IMR-90 (cell line): ENCODE results near the gene ARMH3. TPM values are rescaled to one million over a fixed set of nuclear protein-coding genes. Genes with fewer than 3 reads are reported as not detected.
A peak's percentile ranks its signal among the peaks of the same experiment; 100 is the strongest.

Source experiments
- ATAC-seq: fragments of 200-7000 bp; cut with Tn5 transposase; 2 replicates; pipeline ENCODE4 v1.9.1; 2020; ENCODE audit warnings: low read depth, mild to moderate bottlenecking, moderate library complexity
- BruUV-seq: library from RNA; stranded (reverse); fragments of 400-500 nt; replicated peaks from 2 replicates; lab custom pipeline; 2021; lab: Mats Ljungman, UMichigan
- CTCF ChIA-PET: fragments of 300-600 bp; formaldehyde crosslinking; extraction: SDS; loops from one replicate; lab custom pipeline; 2021; ENCODE audit warnings: antibody characterized with exemption; lab: Yijun Ruan, JAX
- POLR2A ChIA-PET: fragments of 300-600 bp; sonication (Branson Sonifier 250); formaldehyde crosslinking; loops from one replicate; lab custom pipeline; 2022; ENCODE audit warnings: antibody characterized with exemption; ENCODE audit not compliant: unreplicated experiment; lab: Charles Lee
- DNase-seq: peaks from one replicate; pipeline ENCODE4 v3.0.0; 2013
- H2AFZ ChIP-seq: replicated peaks from 2 replicates; pipeline ENCODE3; 2013; ENCODE audit warnings: low read length, mild to moderate bottlenecking; ENCODE audit not compliant: poor library complexity
- H2AK5ac ChIP-seq: 2 replicates; pipeline ENCODE4 v1.6.1; 2013; ENCODE audit warnings: low read depth, low read length, inconsistent platforms
- H2AK9ac ChIP-seq: replicated peaks from 2 replicates; pipeline ENCODE3; 2013; ENCODE audit warnings: mild to moderate bottlenecking, low read depth, low read length, moderate library complexity; ENCODE audit not compliant: poor library complexity
- H2BK120ac ChIP-seq: 2 replicates; pipeline ENCODE4 v1.6.1; 2013; ENCODE audit warnings: low read depth, low read length, inconsistent platforms
- H2BK15ac ChIP-seq: 3 replicates; pipeline ENCODE4 v1.6.1; 2013; ENCODE audit warnings: low read depth, low read length, inconsistent platforms
- H2BK20ac ChIP-seq: 2 replicates; pipeline ENCODE4 v1.6.1; 2013; ENCODE audit warnings: low read depth, mild to moderate bottlenecking, inconsistent platforms, low read length, moderate library complexity
- H2BK5ac ChIP-seq: 2 replicates; pipeline ENCODE4 v1.6.1; 2013; ENCODE audit warnings: mild to moderate bottlenecking, low read depth, low read length, inconsistent platforms; ENCODE audit not compliant: poor library complexity, severe bottlenecking
- H3K14ac ChIP-seq: replicated peaks from 2 replicates; pipeline ENCODE4 v1.6.1; 2013; ENCODE audit warnings: low read depth, low read length, inconsistent platforms
- H3K18ac ChIP-seq: 2 replicates; pipeline ENCODE4 v1.6.1; 2013; ENCODE audit warnings: low read depth, low read length, control low read depth
- H3K23ac ChIP-seq: 2 replicates; pipeline ENCODE4 v1.6.1; 2013; ENCODE audit warnings: low read depth, low read length, inconsistent platforms
- H3K27ac ChIP-seq: 2 replicates; pipeline ENCODE4 v1.5.1; 2013; ENCODE audit warnings: mild to moderate bottlenecking, control low read depth, low read length; ENCODE audit not compliant: insufficient read depth
- H3K27me3 ChIP-seq: 2 replicates; pipeline ENCODE4 v1.6.1; 2013; ENCODE audit warnings: low read length; ENCODE audit not compliant: control insufficient read depth, insufficient read depth
- H3K36me3 ChIP-seq: 2 replicates; pipeline ENCODE4 v1.6.1; 2013; ENCODE audit warnings: low read length, mixed read lengths; ENCODE audit not compliant: control insufficient read depth, insufficient read depth
- H3K4ac ChIP-seq: 2 replicates; pipeline ENCODE4 v1.6.1; 2013; ENCODE audit warnings: low read depth, low read length, inconsistent platforms
- H3K4me1 ChIP-seq: 2 replicates; pipeline ENCODE4 v1.6.1; 2013; ENCODE audit warnings: low read length, mixed read lengths; ENCODE audit not compliant: control insufficient read depth, insufficient read depth
- H3K4me2 ChIP-seq: 2 replicates; pipeline ENCODE4 v1.6.1; 2013; ENCODE audit warnings: low read depth, mild to moderate bottlenecking, control low read depth, low read length, moderate library complexity
- H3K4me3 ChIP-seq: 2 replicates; pipeline ENCODE4 v1.5.1; 2013; ENCODE audit warnings: low read depth, mild to moderate bottlenecking, control low read depth, low read length, moderate library complexity; ENCODE audit not compliant: insufficient read depth
- H3K56ac ChIP-seq: 2 replicates; pipeline ENCODE4 v1.6.1; 2013; ENCODE audit warnings: low read length, inconsistent platforms; ENCODE audit not compliant: insufficient read depth; ENCODE audit errors: extremely low read depth
- H3K79me1 ChIP-seq, 2 experiments: 2 replicates each; pipeline ENCODE4 v1.6.1; 2013; ENCODE audit warnings: low read length in 2 of 2, inconsistent platforms in 1 of 2, low read depth in 1 of 2
- H3K9ac ChIP-seq: 2 replicates; pipeline ENCODE4 v1.6.1; 2013; ENCODE audit warnings: low read depth, low read length, control low read depth
- H3K9me1 ChIP-seq: 2 replicates; pipeline ENCODE4 v1.6.1; 2013; ENCODE audit warnings: low read length, inconsistent platforms; ENCODE audit not compliant: insufficient read depth
- H3K9me3 ChIP-seq: 2 replicates; pipeline ENCODE4 v1.6.1; 2013; ENCODE audit warnings: low read length; ENCODE audit not compliant: control insufficient read depth, insufficient read depth
- H4K20me1 ChIP-seq: 2 replicates; pipeline ENCODE4 v1.6.1; 2013; ENCODE audit warnings: low read length, inconsistent platforms; ENCODE audit not compliant: insufficient read depth
- H4K5ac ChIP-seq: 2 replicates; pipeline ENCODE4 v1.6.1; 2013; ENCODE audit warnings: mild to moderate bottlenecking, low read depth, low read length, control low read depth
- H4K8ac ChIP-seq, 2 experiments: 2 replicates each; pipeline ENCODE4 v1.6.1; 2013; ENCODE audit warnings: low read depth in 2 of 2, low read length in 2 of 2, control low read depth in 1 of 2, inconsistent platforms in 1 of 2
- H4K91ac ChIP-seq: 2 replicates; pipeline ENCODE4 v1.6.1; 2013; ENCODE audit warnings: low read depth, low read length, inconsistent platforms; ENCODE audit not compliant: insufficient read depth
- BHLHE40 ChIP-seq: fragments of 150-350 bp; IDR thresholded peaks from 2 replicates; pipeline ENCODE4 v1.6.1; 2016; ENCODE audit warnings: mild to moderate bottlenecking, low read depth, low read length
- CEBPB ChIP-seq: IDR thresholded peaks from 2 replicates; pipeline ENCODE4 v1.6.1; 2012; ENCODE audit warnings: low read depth, low read length, improper control_type of control experiment
- CHD1 ChIP-seq: IDR thresholded peaks from 2 replicates; pipeline ENCODE4 v1.6.1; 2012; ENCODE audit warnings: low read depth, low read length, improper control_type of control experiment
- FOS ChIP-seq: fragments of 150-350 bp; IDR thresholded peaks from 2 replicates; pipeline ENCODE4 v1.6.1; 2016; ENCODE audit warnings: low read depth, low read length
- MAFK ChIP-seq: IDR thresholded peaks from 2 replicates; pipeline ENCODE4 v1.6.1; 2012; ENCODE audit warnings: low read depth, low read length, improper control_type of control experiment
- MAZ ChIP-seq: IDR thresholded peaks from 2 replicates; pipeline ENCODE4 v1.6.1; 2012; ENCODE audit warnings: low read depth, mild to moderate bottlenecking, low read length, improper control_type of control experiment, moderate library complexity, borderline replicate concordance
- MXI1 ChIP-seq: IDR thresholded peaks from 2 replicates; pipeline ENCODE4 v1.6.1; 2012; ENCODE audit warnings: low read depth, mild to moderate bottlenecking, low read length, moderate library complexity, borderline replicate concordance
- NFE2L2 ChIP-seq: fragments of 150-350 bp; IDR thresholded peaks from 2 replicates; pipeline ENCODE4 v1.6.1; 2016; ENCODE audit warnings: low read depth, mild to moderate bottlenecking, low read length
- POLR2A ChIP-seq: IDR thresholded peaks from 2 replicates; pipeline ENCODE4 v1.6.1; 2012; ENCODE audit warnings: mild to moderate bottlenecking, low read depth, low read length
- RAD21 ChIP-seq: IDR thresholded peaks from 2 replicates; pipeline ENCODE4 v1.6.1; 2012; ENCODE audit warnings: low read length, improper control_type of control experiment
- RCOR1 ChIP-seq: IDR thresholded peaks from 2 replicates; pipeline ENCODE4 v1.6.1; 2012; ENCODE audit warnings: mild to moderate bottlenecking, low read length, improper control_type of control experiment; ENCODE audit not compliant: insufficient replicate concordance
- RFX5 ChIP-seq: IDR thresholded peaks from 2 replicates; pipeline ENCODE4 v1.8.0; 2012; ENCODE audit warnings: low read depth, mild to moderate bottlenecking, low read length, moderate library complexity
- SMC3 ChIP-seq: fragments of 150-350 bp; IDR thresholded peaks from 2 replicates; pipeline ENCODE4 v1.6.1; 2016; ENCODE audit warnings: low read depth, mild to moderate bottlenecking, antibody characterized with exemption, low read length, moderate library complexity
- WGBS, 2 experiments: methylation state at CpG; one replicate each; pipeline versions ENCODE4 v1.1.5 to v1.1.7; 2013; ENCODE audit warnings: missing lambda C conversion rate in 2 of 2; ENCODE audit not compliant: insufficient read length in 1 of 2; ENCODE audit errors: extremely low coverage in 2 of 2; 5-methylcytosine and 5-hydroxymethylcytosine counted together
- dilution Hi-C: fragments of 300-500 bp; cut with HindIII; formaldehyde crosslinking; loops from one replicate; pipeline ENCODE4 v1.14.3; 2018; ENCODE audit warnings: low sequenced_read_pairs; ENCODE audit not compliant: unreplicated experiment
- in situ Hi-C: fragments of 300-500 bp; cut with MboI; formaldehyde crosslinking; loops from 3 replicates; pipeline ENCODE4 v1.14.3; 2019; ENCODE audit warnings: low sequenced_read_pairs, inconsistent platforms, mixed read lengths
- intact Hi-C: fragments of 100-400 bp; cut with micrococcal nuclease; formaldehyde crosslinking; loops from 2 replicates; pipeline ENCODE4 v1.10.0; 2022
- polyA plus RNA-seq, 3 experiments: library from polyadenylated mRNA; depleted of rRNA; stranded (reverse); fragments of >200 nt; gene quantifications; 2 replicates each; pipeline ENCODE4 v1.2.3, GENCODE V29; 2012; ENCODE audit warnings: low replicate concordance in 1 of 3
- total RNA-seq: library from RNA; depleted of rRNA; stranded (reverse); fragments of >200 nt; gene quantifications from 2 replicates; pipeline ENCODE4 v1.2.3, GENCODE V29; 2012
- TF ChIP-seq, protein P1 (sequence below): conservative IDR thresholded peaks from 2 replicates; pipeline ENCODE4 v1.5.1; 2012; ENCODE audit warnings: mild to moderate bottlenecking, low read depth, low read length, improper control_type of control experiment
- TF ChIP-seq, protein P2 (sequence below): fragments of 150-350 bp; IDR thresholded peaks from 2 replicates; pipeline ENCODE4 v1.6.1; 2016; ENCODE audit warnings: low read depth, mild to moderate bottlenecking, low read length, moderate library complexity, borderline replicate concordance

Gene ARMH3
- total and polyA plus RNA-seq, 2 of the 4 experiments (the other 2 are of a cell fraction) = 12.1 to 13.1 TPM

DNA sequence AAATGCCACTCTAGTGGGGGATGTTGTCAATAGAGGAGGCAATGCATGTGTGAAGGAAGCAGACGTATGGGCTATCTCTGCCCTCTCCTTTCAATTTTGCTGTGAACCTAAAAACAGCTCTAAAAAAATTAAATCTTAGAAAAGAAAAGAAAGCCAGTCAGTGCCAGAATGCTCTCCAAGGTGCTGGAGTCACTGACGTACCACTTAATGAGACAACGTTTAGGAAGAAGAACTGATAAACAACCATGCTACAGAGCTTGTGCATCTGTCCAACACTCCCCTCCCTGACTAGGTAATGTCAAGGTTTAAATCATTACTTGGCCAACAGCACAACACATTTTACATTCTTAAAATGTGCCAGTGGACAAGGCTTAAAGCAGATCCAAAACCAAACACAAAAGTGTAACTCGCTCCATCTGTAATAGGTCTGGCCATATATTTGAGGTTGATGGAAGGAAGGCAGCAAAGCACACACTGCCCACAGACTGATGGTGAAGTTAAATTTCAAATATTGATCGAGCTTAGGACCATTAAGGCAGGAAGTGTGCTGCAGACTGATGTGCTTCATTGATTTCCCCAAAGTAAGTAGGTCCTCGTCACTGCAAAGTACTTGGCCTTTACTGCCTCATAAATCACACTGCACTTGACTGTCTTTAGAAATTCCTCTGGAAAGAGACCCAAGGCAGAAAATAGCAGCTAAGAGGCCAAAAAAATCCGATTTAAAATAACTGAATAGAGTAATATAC lies 15.5 kb downstream of the ARMH3 start:
- Histone ChIP-seq H2BK15ac (no peak overlapping the region), H3K4me3 (no peak overlapping the region), H3K79me1 (peaks cover 15 to 51% of the 10 kb centered on the region in 2 experiments), H4K8ac (no peak overlapping the region), H2BK5ac (no peak overlapping the region), H3K36me3 (peaks cover 4% of the 10 kb centered on the region; the same call in 1 of the 2 replicates), H3K56ac (no peak overlapping the region), H3K9me3 (no peaks in the 10 kb centered on the region), H4K5ac (no peak overlapping the region), H2AK5ac (no peak overlapping the region), H3K4me1 (peaks cover 2% of the 10 kb centered on the region; the same call in 1 of the 2 replicates), H3K14ac (no peak overlapping the region), H3K4ac (no peak overlapping the region), H3K27me3 (no peaks in the 10 kb centered on the region), H3K23ac (no peak overlapping the region), H3K9ac (no peak overlapping the region), H2AFZ (no peak overlapping the region), H3K27ac (no peak overlapping the region), H2AK9ac (no peak overlapping the region), H4K91ac (no peak overlapping the region), H2BK120ac (no peak overlapping the region), H2BK20ac (no peak overlapping the region), H3K18ac (no peak overlapping the region), H3K9me1 (peaks cover 4% of the 10 kb centered on the region; the same call in 1 of the 2 replicates), H4K20me1 (peaks cover 35% of the 10 kb centered on the region), H3K4me2 (no peak overlapping the region)
- 100% methylated on average over 1 of the region's 7 CpGs; no CpG with 5 or more reads in 1 of the 2 experiments for WGBS, 2 experiments
- ChIA-PET CTCF (no interaction called here), POLR2A (no interaction called here)
- intact Hi-C loops (loop anchor here (2.0 kb wide), 1 partner anchor 32 kb away; no protein-coding TSS in a partner anchor), dilution Hi-C loops (no loop called here), in situ Hi-C loops (no loop called here)
- BruUV-seq = no TSS peak
- no peak for ATAC-seq
- peak; percentile 25 for DNase-seq
- no peak for TF ChIP-seq CHD1
- no peak for TF ChIP-seq RCOR1
- no peak for TF ChIP-seq SMC3
- TF ChIP-seq MXI1 = no peak
- TF ChIP-seq NFE2L2 = no peak
- no peak for TF ChIP-seq FOS
- no peak for TF ChIP-seq CEBPB
- TF ChIP-seq, protein P1, sequence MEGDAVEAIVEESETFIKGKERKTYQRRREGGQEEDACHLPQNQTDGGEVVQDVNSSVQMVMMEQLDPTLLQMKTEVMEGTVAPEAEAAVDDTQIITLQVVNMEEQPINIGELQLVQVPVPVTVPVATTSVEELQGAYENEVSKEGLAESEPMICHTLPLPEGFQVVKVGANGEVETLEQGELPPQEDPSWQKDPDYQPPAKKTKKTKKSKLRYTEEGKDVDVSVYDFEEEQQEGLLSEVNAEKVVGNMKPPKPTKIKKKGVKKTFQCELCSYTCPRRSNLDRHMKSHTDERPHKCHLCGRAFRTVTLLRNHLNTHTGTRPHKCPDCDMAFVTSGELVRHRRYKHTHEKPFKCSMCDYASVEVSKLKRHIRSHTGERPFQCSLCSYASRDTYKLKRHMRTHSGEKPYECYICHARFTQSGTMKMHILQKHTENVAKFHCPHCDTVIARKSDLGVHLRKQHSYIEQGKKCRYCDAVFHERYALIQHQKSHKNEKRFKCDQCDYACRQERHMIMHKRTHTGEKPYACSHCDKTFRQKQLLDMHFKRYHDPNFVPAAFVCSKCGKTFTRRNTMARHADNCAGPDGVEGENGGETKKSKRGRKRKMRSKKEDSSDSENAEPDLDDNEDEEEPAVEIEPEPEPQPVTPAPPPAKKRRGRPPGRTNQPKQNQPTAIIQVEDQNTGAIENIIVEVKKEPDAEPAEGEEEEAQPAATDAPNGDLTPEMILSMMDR = no peak
- TF ChIP-seq RAD21 = no peak
- no peak for TF ChIP-seq MAFK
- TF ChIP-seq BHLHE40 = no peak
- TF ChIP-seq POLR2A = no peak
- TF ChIP-seq MAZ = no peak
- TF ChIP-seq, protein P2, sequence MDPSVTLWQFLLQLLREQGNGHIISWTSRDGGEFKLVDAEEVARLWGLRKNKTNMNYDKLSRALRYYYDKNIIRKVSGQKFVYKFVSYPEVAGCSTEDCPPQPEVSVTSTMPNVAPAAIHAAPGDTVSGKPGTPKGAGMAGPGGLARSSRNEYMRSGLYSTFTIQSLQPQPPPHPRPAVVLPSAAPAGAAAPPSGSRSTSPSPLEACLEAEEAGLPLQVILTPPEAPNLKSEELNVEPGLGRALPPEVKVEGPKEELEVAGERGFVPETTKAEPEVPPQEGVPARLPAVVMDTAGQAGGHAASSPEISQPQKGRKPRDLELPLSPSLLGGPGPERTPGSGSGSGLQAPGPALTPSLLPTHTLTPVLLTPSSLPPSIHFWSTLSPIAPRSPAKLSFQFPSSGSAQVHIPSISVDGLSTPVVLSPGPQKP = no peak
- TF ChIP-seq RFX5 = no peak
